GM21737 (cell line): ENCODE data around the gene CCM2.

Experiments used
- ATAC-seq: cut with Tn5 transposase; IDR thresholded peaks from one replicate; pipeline ENCODE4 v1.9.1; 2021; ENCODE audit warnings: mild to moderate bottlenecking, moderate library complexity; ENCODE audit not compliant: unreplicated experiment

CCM2 gene

DNA sequence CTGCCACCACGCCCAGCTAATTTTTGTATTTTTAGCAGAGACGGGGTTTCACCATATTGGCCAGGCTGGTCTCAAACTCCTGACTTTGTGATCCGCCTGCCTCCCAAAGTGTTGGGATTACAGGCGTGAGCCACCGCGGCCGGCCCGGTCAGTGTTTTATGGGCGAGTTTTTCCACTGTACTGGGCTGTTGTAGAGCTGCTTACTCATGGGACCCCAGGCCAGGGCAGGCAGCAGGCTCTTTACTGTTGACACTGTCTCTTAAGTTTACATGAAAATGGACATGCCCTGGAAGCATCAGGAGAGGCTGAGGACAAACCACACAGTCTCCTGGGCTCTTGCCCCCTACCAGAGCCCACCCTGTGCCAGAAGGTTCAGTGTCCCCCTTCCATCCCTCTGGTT lies 77.6 kb downstream of the CCM2 start:
- no peak for ATAC-seq

DNA sequence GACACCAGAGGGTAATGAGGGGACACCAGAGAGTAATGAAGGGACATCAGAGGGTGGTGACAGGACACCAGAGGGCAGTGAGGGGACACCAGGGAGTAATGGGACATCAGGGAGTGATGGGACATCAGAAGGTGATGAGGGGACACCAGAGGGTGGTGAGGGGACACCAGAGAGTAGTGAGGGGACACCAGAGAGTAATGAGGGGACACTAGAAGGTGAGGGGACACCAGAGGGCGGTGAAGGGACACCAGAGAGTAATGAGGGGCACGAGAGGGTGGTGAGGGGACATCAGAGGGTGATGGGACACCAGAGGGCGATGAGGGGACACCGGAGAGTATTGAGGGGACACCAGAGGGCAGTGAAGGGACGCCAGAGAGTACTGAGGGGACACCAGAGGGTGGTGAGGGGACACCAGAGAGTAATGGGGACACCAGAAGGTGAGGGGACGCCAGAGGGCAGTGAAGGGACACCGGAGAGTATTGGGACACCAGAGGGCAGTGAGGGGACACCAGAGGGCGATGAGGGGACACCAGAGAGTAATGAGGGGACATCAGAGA lies 78.2 kb downstream of the CCM2 start:
- ATAC-seq: no peak

DNA sequence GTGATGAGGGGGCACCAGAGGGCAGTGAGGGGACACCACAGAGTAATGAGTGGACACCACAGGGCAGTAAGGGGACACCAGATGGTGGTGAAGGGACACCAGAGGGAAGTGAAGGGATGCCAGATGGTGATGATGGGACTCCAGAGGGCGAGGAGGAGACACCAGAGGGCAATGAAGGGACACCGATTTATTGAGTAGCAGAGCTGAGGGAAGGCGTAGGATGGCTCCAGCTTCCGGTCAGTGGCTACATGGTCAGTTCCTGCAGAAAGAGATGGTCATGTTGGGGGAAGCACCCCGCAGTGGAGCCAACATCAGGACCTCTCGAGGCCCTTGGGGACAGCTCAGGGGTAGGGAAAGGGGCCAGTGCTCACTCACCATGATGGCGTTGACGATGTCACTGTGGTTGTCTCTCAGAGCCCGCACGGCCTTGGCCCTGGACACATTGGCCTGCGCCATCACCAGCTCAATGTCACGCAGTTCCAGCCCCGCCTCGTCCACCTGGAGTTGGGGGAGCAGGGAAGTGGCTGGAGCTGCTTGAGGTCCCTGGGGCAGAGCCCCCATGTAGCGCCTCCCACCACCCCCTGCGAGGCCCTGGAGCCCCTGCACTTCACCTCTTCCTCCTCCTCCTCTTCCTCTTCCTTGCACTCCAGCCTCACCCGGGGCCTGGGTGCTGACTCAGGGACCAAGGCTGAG lies 80.4 kb downstream of the CCM2 start:
- ATAC-seq: no peak

DNA sequence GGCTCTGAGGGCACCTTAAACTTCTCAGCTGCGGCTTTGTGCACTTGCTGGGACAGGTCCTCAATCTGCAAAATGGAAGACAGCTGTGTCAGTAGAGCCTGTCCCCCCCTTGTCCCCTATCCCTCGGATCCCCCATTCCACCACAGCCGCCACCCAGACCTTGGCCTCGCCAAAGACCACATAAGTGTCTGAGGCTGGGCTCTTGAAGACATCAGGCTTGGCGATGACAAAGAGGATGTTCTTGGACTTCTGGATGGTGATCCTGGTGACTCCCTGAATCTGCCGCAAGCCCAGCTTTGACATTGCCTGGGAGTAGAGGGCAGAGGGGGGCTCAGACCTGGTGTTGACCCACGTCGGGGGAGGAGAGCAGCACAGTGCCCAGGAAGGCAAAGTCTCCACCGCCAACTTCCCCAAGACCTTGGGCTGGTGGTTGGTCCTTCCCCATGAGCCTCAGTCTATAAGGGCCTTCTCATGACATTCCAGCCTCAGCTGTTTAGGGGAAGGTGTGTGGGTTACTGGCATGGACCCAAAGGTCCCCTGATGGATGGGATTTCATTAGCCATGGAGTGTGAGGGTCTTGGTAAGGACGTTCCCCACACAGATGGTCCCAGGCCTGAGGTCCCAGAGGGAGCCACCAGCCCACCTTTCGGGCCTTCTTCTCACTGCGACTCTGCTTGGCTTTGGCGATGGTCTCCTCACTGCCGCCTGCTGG lies 81.1 kb downstream of the CCM2 start:
- no peak for ATAC-seq

DNA sequence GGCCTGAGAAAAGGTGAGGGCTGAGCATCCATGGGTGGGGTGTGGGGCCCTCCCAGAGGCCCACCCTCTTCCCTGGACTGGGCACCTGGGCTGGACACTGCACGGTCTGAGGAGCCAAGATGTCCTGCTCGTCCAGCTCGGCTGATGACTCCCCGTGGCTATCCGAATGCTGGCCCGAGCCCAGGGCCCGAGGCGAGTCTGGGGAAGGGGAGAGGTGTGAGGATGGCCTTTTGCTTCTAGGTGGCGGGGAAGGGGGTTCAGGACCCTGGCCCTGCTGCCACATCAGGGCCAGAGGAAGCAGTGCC lies 81.6 kb downstream of the CCM2 start:
- no peak for ATAC-seq

DNA sequence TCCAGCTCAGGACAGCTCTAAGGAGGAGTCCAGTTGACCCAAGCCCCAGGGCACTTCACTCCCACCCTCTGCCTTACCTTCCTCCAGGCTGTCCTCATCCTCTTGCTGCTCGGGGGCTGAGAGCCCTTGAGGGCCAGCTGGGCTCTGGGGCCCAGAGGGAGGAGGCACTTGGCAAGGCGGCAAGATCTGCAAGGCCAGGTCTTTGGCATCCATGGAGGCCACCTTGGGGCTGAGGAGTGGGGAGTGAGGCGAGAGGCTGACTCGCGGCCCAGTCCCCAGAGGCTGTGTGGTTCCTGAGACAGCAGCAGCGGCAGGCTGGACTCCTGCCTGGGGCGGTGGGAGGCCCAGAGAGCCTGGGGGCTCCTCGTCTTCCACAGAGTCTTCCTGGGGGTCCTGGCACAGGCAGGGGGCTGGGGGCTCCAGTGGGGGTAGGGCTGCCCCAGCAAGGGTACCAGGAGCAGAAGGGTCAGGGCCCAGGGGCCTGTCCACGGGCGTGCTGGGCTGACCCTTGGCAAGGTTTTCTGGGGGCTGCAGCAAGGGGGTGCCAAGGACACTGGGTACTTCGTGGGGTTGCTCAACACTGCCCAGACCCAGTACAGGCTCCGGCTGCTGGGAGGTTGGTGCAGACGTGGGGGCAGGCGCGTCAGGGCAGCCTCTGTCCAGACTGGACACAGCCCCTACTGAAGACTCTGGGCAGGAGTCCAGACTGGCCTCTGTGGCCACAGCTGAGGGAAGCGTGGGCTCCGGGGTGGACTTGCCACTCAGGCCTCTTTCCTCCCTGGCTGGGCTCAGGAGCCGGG lies 82.2 kb downstream of the CCM2 start:
- no peak for ATAC-seq

DNA sequence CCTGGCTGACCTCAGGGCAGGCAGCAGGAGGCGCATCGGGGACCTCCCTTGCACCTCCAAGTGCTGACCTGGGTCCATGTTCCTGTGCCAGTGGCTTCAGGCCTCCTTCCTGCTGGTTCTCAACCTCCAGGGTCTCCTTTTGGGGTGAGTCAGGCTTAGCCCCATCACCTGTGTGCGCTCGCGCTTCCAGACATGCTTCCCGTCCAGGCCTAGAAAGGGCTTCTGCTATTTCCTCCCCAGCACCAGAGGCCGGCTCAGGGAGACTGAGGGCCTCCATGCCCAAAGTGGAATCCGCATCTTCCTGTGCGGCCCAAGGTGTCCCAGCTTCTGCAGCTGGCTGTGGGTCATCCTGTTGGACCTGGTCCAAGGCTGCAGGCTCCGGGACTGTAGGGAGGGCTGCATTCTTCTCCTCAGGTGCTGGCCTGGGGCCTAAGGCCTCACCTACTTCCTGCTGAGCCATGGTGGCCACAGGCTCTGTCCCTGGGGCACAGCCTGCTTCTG lies 82.9 kb downstream of the CCM2 start:
- no peak for ATAC-seq

DNA sequence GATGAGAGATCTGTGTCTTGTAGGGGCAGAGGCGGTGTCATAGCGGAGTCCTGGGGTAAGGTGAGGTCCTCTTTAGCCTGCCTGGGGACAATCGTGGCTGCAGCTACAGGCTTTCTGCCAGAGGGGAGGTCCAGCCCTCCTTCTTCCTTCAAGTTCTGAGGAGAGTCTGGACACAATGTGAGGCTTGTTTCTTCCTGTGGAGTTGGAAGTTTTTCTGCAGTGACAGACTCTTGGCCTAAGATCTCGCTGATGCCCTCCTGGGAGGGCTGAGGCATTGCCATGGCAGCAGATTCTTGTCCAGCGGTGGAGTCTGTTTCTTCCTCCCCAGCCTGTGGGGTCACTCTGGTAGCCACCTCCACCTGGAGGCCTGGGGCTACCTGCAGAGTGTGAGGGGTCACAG lies 84.3 kb downstream of the CCM2 start:
- no peak for ATAC-seq

GRCh38 chr7:45084901-45085618 lies 85.1 kb downstream of the CCM2 start:
- no peak for ATAC-seq

DNA sequence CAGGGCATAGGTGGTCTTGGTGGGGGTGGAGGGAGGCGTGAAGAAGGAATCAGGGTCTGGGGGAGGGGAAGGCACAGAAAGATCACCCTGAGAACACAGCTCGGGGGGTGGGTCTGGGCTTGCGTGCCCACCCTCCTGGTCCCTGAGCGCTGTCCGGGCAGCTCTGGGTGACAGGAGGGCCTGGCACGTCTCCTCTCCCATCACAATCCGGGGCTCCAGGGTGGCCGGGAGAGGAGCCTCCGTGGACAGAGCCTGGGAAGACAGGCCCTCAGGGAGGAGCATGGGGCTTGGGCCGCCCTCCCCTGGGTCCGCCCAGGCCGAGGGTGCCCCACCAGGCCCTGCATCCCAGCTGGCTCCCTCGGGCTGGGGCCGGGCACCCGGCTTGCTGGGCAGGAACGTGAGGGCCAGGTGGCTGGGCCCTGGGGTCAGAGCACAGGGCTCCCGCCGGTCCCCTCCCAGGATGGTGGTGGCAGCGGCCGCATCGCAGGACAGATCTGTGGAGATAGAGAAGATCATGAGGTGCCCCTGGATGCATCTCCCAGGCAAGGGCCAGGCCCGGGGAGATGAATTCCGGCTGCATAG lies 85.7 kb downstream of the CCM2 start:
- no peak for ATAC-seq

GRCh38 chr7:45086331-45087065 lies 86.5 kb downstream of the CCM2 start:
- ATAC-seq: no peak

GRCh38 chr7:45087301-45088145 lies 87.5 kb downstream of the CCM2 start:
- no peak for ATAC-seq

DNA sequence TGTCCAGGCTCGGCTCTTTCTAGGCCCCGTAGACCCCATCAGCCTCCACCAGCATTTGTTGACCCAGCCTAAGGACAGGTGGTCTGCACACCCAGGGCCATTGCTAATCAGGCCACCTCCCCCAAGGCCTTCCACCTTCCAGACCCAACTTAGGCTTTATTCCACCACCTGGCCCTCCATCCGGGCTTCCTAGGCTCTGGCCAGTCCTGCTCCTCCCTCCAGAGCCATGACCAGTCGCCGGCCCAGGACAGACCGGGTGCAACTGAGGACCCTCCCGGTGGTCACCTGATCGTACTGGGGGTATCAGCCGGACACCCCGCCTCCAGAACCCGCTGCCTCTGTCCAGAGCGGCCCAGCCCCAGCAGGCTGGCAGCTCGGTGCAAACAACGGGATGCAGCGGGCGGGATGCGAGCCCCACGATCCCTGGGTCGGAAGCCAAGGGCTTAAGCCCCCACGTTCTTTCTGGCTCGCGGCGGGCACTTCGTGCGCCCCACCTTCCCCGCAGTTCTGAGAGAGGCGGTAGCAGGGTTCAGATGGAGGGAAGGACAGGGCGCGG lies 88.2 kb downstream of the CCM2 start:
- ATAC-seq: no peak

GRCh38 chr7:45088821-45089340 lies 88.9 kb downstream of the CCM2 start, which contains the start of gene NACAD:
Gene NACAD (minus strand): TSS chr7:45088969. CDS start chr7:45088894, 75 bp downstream.
- ATAC-seq: no peak

GRCh38 chr7:45089341-45089891 lies 89.4 kb downstream of the CCM2 start:
- no peak for ATAC-seq

DNA sequence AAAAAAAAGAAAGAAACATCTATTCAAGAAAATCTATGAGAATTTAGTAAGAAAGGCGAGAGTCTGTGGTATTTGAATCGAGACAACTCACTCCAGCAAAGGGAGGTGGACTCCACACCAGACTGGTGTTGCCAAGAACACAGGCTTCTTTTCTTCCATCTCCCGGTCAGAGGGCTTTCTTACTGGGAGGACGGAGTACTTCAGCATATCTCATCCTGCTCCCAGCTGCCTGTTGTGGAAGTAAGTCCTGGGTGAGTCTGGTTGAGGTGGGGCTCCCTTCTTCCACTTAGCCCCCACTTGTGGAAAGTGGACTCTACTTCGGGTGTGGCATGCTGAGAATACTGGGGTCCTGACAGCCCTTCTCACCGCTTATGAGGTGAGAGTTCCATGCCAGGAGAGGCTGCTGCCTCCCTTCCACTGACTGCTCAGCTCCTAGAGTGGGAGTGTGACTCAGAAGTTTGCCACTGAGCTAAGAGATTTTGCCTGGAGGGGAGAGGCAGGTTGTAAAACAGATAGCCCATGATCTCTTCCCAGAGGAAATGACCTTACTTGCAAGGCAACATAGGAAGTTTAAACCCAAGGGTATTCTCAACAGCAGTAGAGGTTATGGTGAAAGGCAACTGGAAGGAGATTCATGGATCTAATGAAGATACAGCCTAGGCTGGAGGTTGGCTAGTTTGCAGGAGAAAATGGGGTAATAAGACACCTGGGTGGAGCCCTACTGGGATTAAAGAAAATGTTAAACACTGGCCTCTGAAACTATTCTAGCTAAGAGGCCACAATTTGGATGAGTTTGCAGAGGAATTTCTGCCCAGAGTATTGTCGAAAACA lies 92.3 kb downstream of the CCM2 start:
- no peak for ATAC-seq

DNA sequence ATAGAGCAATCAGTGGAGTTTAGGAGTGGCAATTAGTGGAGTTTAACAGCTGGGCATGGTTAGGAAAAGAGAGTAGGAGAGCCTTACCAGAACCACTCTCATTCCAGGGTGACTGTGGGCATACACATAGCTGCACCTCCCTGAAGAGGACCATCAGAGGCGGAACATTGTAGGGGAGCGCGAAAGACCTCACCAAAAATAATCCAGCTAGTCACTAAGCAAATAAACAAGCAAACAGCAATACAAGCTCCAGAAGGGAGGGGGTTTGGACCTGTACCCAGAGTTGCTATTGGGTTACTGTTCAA lies 92.9 kb downstream of the CCM2 start:
- ATAC-seq: no peak
